HCT116 (cell line): ENCODE results near the gene MX2.

Experiments
- CBX3 ChIP-seq: IDR thresholded peaks from 2 replicates; pipeline ENCODE4 v1.6.1; 2012; ENCODE audit warnings: low read depth
- CEBPB ChIP-seq: IDR thresholded peaks from 2 replicates; pipeline ENCODE4 v1.6.1; 2012; ENCODE audit warnings: low read depth
- CTCF ChIP-seq, 3 experiments: fragments of 200-600 bp in 1 of 3; sonication (generic) in 1 of 3; IDR thresholded peaks in 2 of 3; conservative IDR thresholded peaks in 1 of 3; 2 replicates each; pipeline ENCODE4 v1.5.1; 2012 to 2017; ENCODE audit warnings: low read depth in 2 of 3, low read length in 2 of 3, antibody characterized with exemption in 1 of 3, borderline replicate concordance in 1 of 3, control low read depth in 1 of 3, mild to moderate bottlenecking in 1 of 3, mixed read lengths in 1 of 3, mixed run types in 1 of 3, moderate library complexity in 1 of 3; ENCODE audit not compliant: insufficient read depth in 1 of 3
- REST ChIP-seq: IDR thresholded peaks from 2 replicates; pipeline ENCODE4 v1.6.1; 2012; ENCODE audit warnings: low read depth
- SIN3A ChIP-seq: IDR thresholded peaks from 2 replicates; pipeline ENCODE4 v1.6.1; 2012; ENCODE audit warnings: low read depth
- TCF7L2 ChIP-seq: IDR thresholded peaks from 2 replicates; pipeline ENCODE4 v1.7.0; 2011; ENCODE audit warnings: borderline replicate concordance, inconsistent platforms; ENCODE audit not compliant: insufficient read depth, insufficient read length; ENCODE audit errors: extremely low read depth
- ZNF274 ChIP-seq: fragments of 200-500 bp; sonication (Bioruptor generic); IDR thresholded peaks from 2 replicates; pipeline ENCODE4 v1.6.1; 2014; ENCODE audit warnings: mild to moderate bottlenecking, low read depth, low read length, inconsistent platforms

GRCh38 chr21:41368735-41369104, 6.9 kb downstream of the MX2 start:
- TF ChIP-seq REST, result no peak
- no peak for TF ChIP-seq CEBPB
- TF ChIP-seq CTCF (IDR thresholded peaks at IDR 0.05 in 2 of 3, conservative IDR thresholded peaks at IDR 0.05 in 1 of 3; ENCODE audit: borderline replicate concordance in 1 of 3, insufficient read depth in 1 of 3, low read depth in 2 of 3, low read length in 2 of 3), result no peak
- no peak for TF ChIP-seq TCF7L2
- TF ChIP-seq SIN3A, result no peak
- no peak for TF ChIP-seq ZNF274
- TF ChIP-seq CBX3, result no peak
